Omental fat pad (tissue), 4 donors: ENCODE data around the gene ARID2. TPM values are rescaled to one million over a fixed set of nuclear protein-coding genes. Genes with fewer than 3 reads are reported as not detected.

Experiments
- ATAC-seq: fragments of 150-250 bp; one replicate; pipeline ENCODE4 v1.9.1; 2016; ENCODE audit warnings: mild to moderate bottlenecking, moderate library complexity; ENCODE audit not compliant: low FRiP score
- DNase-seq: peaks from one replicate; pipeline ENCODE4 v3.0.0-alpha.2; 2019; ENCODE audit warnings: low spot score
- total RNA-seq, 4 donors: library from RNA; depleted of rRNA; stranded (reverse); fragments of >200 nt; gene quantifications; one replicate each; pipeline ENCODE4 v1.1.0, GENCODE V29; 2016
- TF ChIP-seq, protein P1 (sequence below), 3 donors: fragments of 450-650 bp; IDR thresholded peaks; one replicate each; pipeline ENCODE4 v1.5.1; 2016 to 2017; ENCODE audit warnings: antibody characterized with exemption in 3 of 3, mild to moderate bottlenecking in 3 of 3, moderate library complexity in 2 of 3

Gene ARID2
- total RNA-seq, 4 donors from 2014 or later: 18.5 to 40.7 (median 27.3) TPM

DNA sequence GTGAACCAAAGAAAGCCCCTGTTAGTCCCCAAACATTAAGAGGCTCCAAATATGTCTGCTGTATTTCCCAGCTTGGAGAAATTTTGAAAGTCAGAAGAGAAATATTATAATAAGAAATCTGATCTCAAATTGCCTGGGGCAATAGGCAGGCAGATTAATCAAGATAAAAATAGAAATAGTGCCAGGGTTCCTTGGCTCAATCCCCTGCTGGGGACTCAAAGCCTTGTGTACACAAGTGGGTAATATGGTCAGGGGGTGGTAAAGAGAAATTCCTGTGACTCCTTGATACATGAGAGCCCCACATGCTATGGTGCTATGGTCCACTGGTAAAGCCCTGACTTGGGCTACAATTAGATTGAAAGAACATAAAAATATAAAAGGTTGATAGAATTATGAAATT lies 41.3 kb upstream of the ARID2 start:
- ATAC-seq (no peak), DNase-seq (no peak)
- TF ChIP-seq, protein P1, sequence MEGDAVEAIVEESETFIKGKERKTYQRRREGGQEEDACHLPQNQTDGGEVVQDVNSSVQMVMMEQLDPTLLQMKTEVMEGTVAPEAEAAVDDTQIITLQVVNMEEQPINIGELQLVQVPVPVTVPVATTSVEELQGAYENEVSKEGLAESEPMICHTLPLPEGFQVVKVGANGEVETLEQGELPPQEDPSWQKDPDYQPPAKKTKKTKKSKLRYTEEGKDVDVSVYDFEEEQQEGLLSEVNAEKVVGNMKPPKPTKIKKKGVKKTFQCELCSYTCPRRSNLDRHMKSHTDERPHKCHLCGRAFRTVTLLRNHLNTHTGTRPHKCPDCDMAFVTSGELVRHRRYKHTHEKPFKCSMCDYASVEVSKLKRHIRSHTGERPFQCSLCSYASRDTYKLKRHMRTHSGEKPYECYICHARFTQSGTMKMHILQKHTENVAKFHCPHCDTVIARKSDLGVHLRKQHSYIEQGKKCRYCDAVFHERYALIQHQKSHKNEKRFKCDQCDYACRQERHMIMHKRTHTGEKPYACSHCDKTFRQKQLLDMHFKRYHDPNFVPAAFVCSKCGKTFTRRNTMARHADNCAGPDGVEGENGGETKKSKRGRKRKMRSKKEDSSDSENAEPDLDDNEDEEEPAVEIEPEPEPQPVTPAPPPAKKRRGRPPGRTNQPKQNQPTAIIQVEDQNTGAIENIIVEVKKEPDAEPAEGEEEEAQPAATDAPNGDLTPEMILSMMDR (IDR thresholded peaks at IDR 0.05): no peak

GRCh38 chr12:45695035-45695434 lies 34.5 kb upstream of the ARID2 start:
- TF ChIP-seq, protein P1 (IDR thresholded peaks at IDR 0.05): no peak
- DNase-seq (no peak), ATAC-seq (no peak)

DNA sequence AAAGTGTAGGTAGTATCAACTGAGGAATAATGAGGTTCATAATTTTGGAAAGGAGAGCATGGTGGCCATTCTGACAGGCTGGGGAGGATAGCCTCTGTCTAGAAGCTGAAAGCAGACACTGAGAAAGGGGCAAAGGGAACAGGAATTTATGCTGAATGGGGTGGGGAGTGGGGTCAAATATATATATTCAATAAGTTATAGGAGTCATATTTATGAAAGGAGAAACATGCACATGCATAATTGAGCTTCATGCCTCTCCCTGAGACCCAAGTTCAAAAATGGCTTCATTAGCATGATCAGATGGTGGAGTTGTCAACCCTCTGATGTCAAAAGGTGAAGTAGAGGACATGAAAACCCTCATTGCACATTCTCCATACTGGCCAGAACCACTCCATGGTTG lies 33.9 kb upstream of the ARID2 start:
- ATAC-seq (no peak), DNase-seq (no peak)
- TF ChIP-seq, protein P1 (IDR thresholded peaks at IDR 0.05): no peak

- TF ChIP-seq, protein P1 (IDR thresholded peaks at IDR 0.05): no peak
- DNase-seq: no peak
- ATAC-seq: no peak
Observed at GRCh38 chr12:45696049-45696448, 33.5 kb upstream of the ARID2 start.

DNA sequence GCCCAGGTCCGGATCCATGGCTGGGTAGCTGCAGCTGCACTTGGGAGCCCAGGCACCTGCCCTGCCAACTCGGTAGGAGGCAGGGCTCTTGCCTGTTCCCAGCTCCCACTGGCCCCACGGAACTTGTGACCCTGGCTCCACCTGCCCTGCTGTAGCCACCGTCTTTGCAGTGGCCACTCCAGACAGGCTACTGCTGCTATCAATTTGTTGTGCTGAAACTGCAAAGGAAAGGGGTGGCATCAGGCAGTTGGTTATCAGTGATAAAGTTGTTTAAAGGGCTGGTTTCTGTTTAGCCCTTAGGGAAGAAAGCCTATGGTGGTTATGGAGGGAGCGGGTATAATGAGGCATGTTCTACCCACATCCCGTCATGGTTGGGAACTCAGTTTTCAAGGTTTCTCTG lies 32.1 kb upstream of the ARID2 start:
- DNase-seq (no peak), ATAC-seq (no peak)
- TF ChIP-seq, protein P1 (IDR thresholded peaks at IDR 0.05): no peak

- TF ChIP-seq, protein P1 (IDR thresholded peaks at IDR 0.05): no peak
- no peak for DNase-seq
- ATAC-seq: no peak
Observed at GRCh38 chr12:45701296-45701695, 28.2 kb upstream of the ARID2 start.

DNA sequence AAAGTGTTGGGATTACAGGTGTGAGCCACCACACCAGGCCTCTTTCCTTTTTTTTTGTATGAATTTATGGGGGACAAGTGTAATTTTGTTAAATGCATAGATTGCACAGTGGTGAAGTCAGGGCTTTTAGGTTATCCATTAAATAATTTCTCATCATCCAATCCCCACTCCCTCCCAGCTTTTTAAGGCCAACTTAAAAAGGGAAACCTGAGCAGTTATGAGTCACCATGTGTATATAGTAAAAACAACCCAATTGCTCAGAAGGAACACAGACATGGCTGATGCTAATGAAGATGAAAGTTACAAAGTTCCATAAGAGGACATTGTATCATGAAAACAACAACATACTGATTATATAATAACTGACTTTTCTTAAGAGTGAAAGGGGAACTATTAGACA lies 25.6 kb upstream of the ARID2 start:
- ATAC-seq: no peak
- no peak for DNase-seq
- TF ChIP-seq, protein P1 (IDR thresholded peaks at IDR 0.05): no peak
